H1 (cell line): Measurements from ENCODE around the gene POLR3F. TPM values are rescaled to one million over a fixed set of nuclear protein-coding genes. Genes with fewer than 3 reads are reported as not detected.

Experiments
- ATF3 ChIP-seq: IDR thresholded peaks from 2 replicates; pipeline ENCODE4 v1.6.1; 2011; ENCODE audit warnings: low read depth, mild to moderate bottlenecking, low read length; ENCODE audit not compliant: insufficient read depth
- CHD7 ChIP-seq: fragments of 300-600 bp; sonication (generic); IDR thresholded peaks from 2 replicates; pipeline ENCODE4 v1.7.1; 2012; ENCODE audit warnings: low read length, moderate library complexity, mild to moderate bottlenecking, inconsistent platforms; ENCODE audit not compliant: insufficient replicate concordance
- CTBP2 ChIP-seq: IDR thresholded peaks from 2 replicates; pipeline ENCODE4 v1.7.0; 2011; ENCODE audit warnings: borderline replicate concordance, mild to moderate bottlenecking, moderate library complexity, mixed read lengths, low read length; ENCODE audit not compliant: insufficient read depth, insufficient read length
- POLR2A ChIP-seq, 2 experiments: IDR thresholded peaks; 1 replicate in 1 of 2; 2 replicates in 1 of 2; pipeline ENCODE4 v1.6.1; 2011; ENCODE audit warnings: low read depth in 2 of 2, low read length in 2 of 2, mild to moderate bottlenecking in 2 of 2; ENCODE audit errors: control extremely low read depth in 1 of 2
- RNF2 ChIP-seq: fragments of 200-900, 300-1000 bp; sonication (generic); IDR thresholded peaks from 2 replicates; pipeline ENCODE4 v1.7.1; 2016; ENCODE audit warnings: borderline replicate concordance, low read depth, mild to moderate bottlenecking, antibody characterized with exemption, low read length; ENCODE audit not compliant: poor library complexity, severe bottlenecking; ENCODE audit errors: missing control alignments
- SAP30 ChIP-seq: fragments of 300-600 bp; sonication (generic); IDR thresholded peaks from 2 replicates; pipeline ENCODE4 v1.7.1; 2012; ENCODE audit warnings: low read length, moderate library complexity, mild to moderate bottlenecking, inconsistent platforms; ENCODE audit not compliant: insufficient read depth, insufficient replicate concordance
- TAF1 ChIP-seq: IDR thresholded peaks from 2 replicates; pipeline ENCODE4 v1.6.1; 2011; ENCODE audit warnings: mild to moderate bottlenecking, low read depth, low read length
- TAF7 ChIP-seq: optimal IDR thresholded peaks from 2 replicates; pipeline ENCODE3; 2011; ENCODE audit warnings: low read depth, mild to moderate bottlenecking, inconsistent platforms, low read length, moderate library complexity, borderline replicate concordance
- polyA plus RNA-seq, 7 experiments: library from polyadenylated mRNA; depleted of rRNA in 3 of 7; stranded (reverse) in 5 of 7; unstranded in 2 of 7; fragments of >200 nt in 5 of 7; fragments of 200-250 nt in 2 of 7; gene quantifications; 1 replicate in 5 of 7; 2 replicates in 1 of 7; 4 replicates in 1 of 7; pipeline versions ENCODE4 v1.2.1 to v1.2.3, GENCODE V29; 2011 to 2013; ENCODE audit warnings: missing spikeins in 2 of 7, mixed read lengths in 2 of 7
- total RNA-seq: library from RNA; stranded (reverse); fragmentation: NEBNext Ultra II Directional; extraction: Animal tissue kit (Norgen Biotek cat#: 25700); gene quantifications from 2 replicates; pipeline ENCODE4 v1.2.1, GENCODE V29; 2021

POLR3F gene
- total and polyA plus RNA-seq, 2 of the 8 experiments (the other 6 are each of a cell fraction or from before 2014, with no cell fraction given): 5.7 to 14.0 TPM

- TF ChIP-seq CHD7: no peak
- TF ChIP-seq CTBP2: no peak
- no peak for TF ChIP-seq RNF2
- TF ChIP-seq TAF1: peak; percentile 87
- peak; percentile 34 for TF ChIP-seq TAF7
- TF ChIP-seq POLR2A (IDR thresholded peaks at IDR 0.05; ENCODE audit: control extremely low read depth in 1 of 2, low read depth in 2 of 2, low read length in 2 of 2): peak; percentile 73 to 82
- TF ChIP-seq ATF3: peak; percentile 93
- TF ChIP-seq SAP30: peak; percentile 94
These were observed at the start of gene POLR3F, which contains the start of gene DZANK1 (continued) for GRCh38 chr20:18466894-18467730.
